Measurements from ENCODE around the gene RPS15.

The RPS15 gene

GRCh38 chr19:1438035-1438932 lies at the start of gene RPS15:
Gene RPS15 (plus strand): TSS chr19:1438396. CDS start chr19:1438426, 30 bp downstream.
- DNase-seq, result peak; percentile 93

- DNase-seq, result no peak
Measured at GRCh38 chr19:1388637-1389026, 49.6 kb upstream of the RPS15 start.

- no peak for DNase-seq
Measured at GRCh38 chr19:1389033-1389940, 48.9 kb upstream of the RPS15 start.

GRCh38 chr19:1390890-1391423 lies 47.2 kb upstream of the RPS15 start:
- no peak for DNase-seq

GRCh38 chr19:1392407-1392806 lies 45.8 kb upstream of the RPS15 start:
- no peak for DNase-seq

- no peak for DNase-seq
Measured at GRCh38 chr19:1392939-1393530, 45.2 kb upstream of the RPS15 start.

- DNase-seq, result no peak
Measured at GRCh38 chr19:1393841-1394240, 44.4 kb upstream of the RPS15 start.

- DNase-seq, result no peak
Measured at GRCh38 chr19:1394252-1395193, 43.7 kb upstream of the RPS15 start.

- no peak for DNase-seq
Measured at GRCh38 chr19:1395194-1396018, 42.8 kb upstream of the RPS15 start.

GRCh38 chr19:1396019-1396767 lies 42.0 kb upstream of the RPS15 start:
- DNase-seq, result no peak

- DNase-seq, result no peak
Measured at GRCh38 chr19:1396768-1397679, 41.2 kb upstream of the RPS15 start.

GRCh38 chr19:1397838-1398237 lies 40.4 kb upstream of the RPS15 start:
- no peak for DNase-seq

GRCh38 chr19:1399079-1399478 lies 39.1 kb upstream of the RPS15 start:
- no peak for DNase-seq

- no peak for DNase-seq
Measured at GRCh38 chr19:1399745-1400144, 38.5 kb upstream of the RPS15 start.

- no peak for DNase-seq
Measured at GRCh38 chr19:1400281-1401137, 37.7 kb upstream of the RPS15 start.

- no peak for DNase-seq
Measured at GRCh38 chr19:1401138-1401888, 36.9 kb upstream of the RPS15 start, which contains the start of gene GAMT. Gene GAMT (minus strand): TSS chr19:1401542. CDS start chr19:1401476, 66 bp downstream.

GRCh38 chr19:1401889-1402217 lies 36.3 kb upstream of the RPS15 start:
- DNase-seq, result no peak
